H9 (cell line): ENCODE results near the gene TTC39C. TPM values are rescaled to one million over a fixed set of nuclear protein-coding genes. Genes with fewer than 3 reads are reported as not detected.

Experiments
- DNase-seq: peaks from one replicate; pipeline ENCODE4 v3.0.0-alpha.2; 2017
- H2AFZ ChIP-seq: one replicate; pipeline ENCODE4 v1.6.1; 2013; ENCODE audit warnings: mild to moderate bottlenecking, low read length, control low read depth, moderate library complexity
- H2AK5ac ChIP-seq: 2 replicates; pipeline ENCODE4 v1.6.1; 2013; ENCODE audit warnings: low read length, control low read depth, mixed read lengths; ENCODE audit not compliant: insufficient read length
- H2BK120ac ChIP-seq: one replicate; pipeline ENCODE4 v1.6.1; 2013; ENCODE audit warnings: low read depth, mild to moderate bottlenecking, low read length, control low read depth, inconsistent platforms; ENCODE audit not compliant: poor library complexity, severe bottlenecking
- H2BK12ac ChIP-seq: 2 replicates; pipeline ENCODE4 v1.6.1; 2013; ENCODE audit warnings: low read length, control low read depth, mixed read lengths, low read depth; ENCODE audit not compliant: insufficient read length
- H2BK15ac ChIP-seq: 2 replicates; pipeline ENCODE4 v1.6.1; 2013; ENCODE audit warnings: low read depth, low read length, control low read depth
- H2BK20ac ChIP-seq: one replicate; pipeline ENCODE4 v1.6.1; 2013; ENCODE audit warnings: low read depth, mild to moderate bottlenecking, low read length, control low read depth, inconsistent platforms; ENCODE audit not compliant: poor library complexity, severe bottlenecking
- H2BK5ac ChIP-seq: 2 replicates; pipeline ENCODE4 v1.6.1; 2013; ENCODE audit warnings: low read length, control low read depth, mixed read lengths; ENCODE audit not compliant: insufficient read length
- H3K14ac ChIP-seq: 2 replicates; pipeline ENCODE4 v1.6.1; 2013; ENCODE audit warnings: low read length, control low read depth; ENCODE audit not compliant: insufficient read depth
- H3K18ac ChIP-seq: 2 replicates; pipeline ENCODE4 v1.6.1; 2013; ENCODE audit warnings: low read depth, mild to moderate bottlenecking, mixed read lengths, low read length, control low read depth; ENCODE audit not compliant: insufficient read length
- H3K23ac ChIP-seq: 2 replicates; pipeline ENCODE4 v1.6.1; 2013; ENCODE audit warnings: low read length, control low read depth, mixed read lengths, low read depth; ENCODE audit not compliant: insufficient read length
- H3K23me2 ChIP-seq: 2 replicates; pipeline ENCODE4 v1.6.1; 2013; ENCODE audit warnings: low read depth, mild to moderate bottlenecking, mixed read lengths, low read length, control low read depth; ENCODE audit not compliant: insufficient read length, poor library complexity, severe bottlenecking
- H3K27ac ChIP-seq: 2 replicates; pipeline ENCODE4 v1.5.1; 2013; ENCODE audit warnings: low read length, control low read depth, mixed read lengths, low read depth; ENCODE audit not compliant: insufficient read length
- H3K27me3 ChIP-seq: 2 replicates; pipeline ENCODE4 v1.6.1; 2013; ENCODE audit warnings: low read length, control low read depth, inconsistent platforms; ENCODE audit not compliant: insufficient read depth
- H3K4ac ChIP-seq: 2 replicates; pipeline ENCODE4 v1.6.1; 2013; ENCODE audit warnings: low read depth, mild to moderate bottlenecking, control low read depth, inconsistent platforms, low read length, moderate library complexity
- H3K4me1 ChIP-seq: 2 replicates; pipeline ENCODE4 v1.6.1; 2013; ENCODE audit warnings: low read length, control low read depth, inconsistent platforms; ENCODE audit not compliant: insufficient read depth
- H3K4me2 ChIP-seq: 2 replicates; pipeline ENCODE4 v1.6.1; 2013; ENCODE audit warnings: low read length, control low read depth, mixed read lengths; ENCODE audit not compliant: insufficient read length, insufficient read depth
- H3K56ac ChIP-seq: 2 replicates; pipeline ENCODE4 v1.6.1; 2013; ENCODE audit warnings: low read depth, mild to moderate bottlenecking, mixed read lengths, low read length, control low read depth; ENCODE audit not compliant: insufficient read length
- H3K79me1 ChIP-seq: 2 replicates; pipeline ENCODE4 v1.6.1; 2013; ENCODE audit warnings: low read depth, mild to moderate bottlenecking, moderate library complexity, low read length, control low read depth, inconsistent platforms; ENCODE audit not compliant: insufficient read depth, poor library complexity, severe bottlenecking
- H3K79me2 ChIP-seq: 2 replicates; pipeline ENCODE4 v1.6.1; 2013; ENCODE audit warnings: low read length, control low read depth, inconsistent platforms; ENCODE audit not compliant: insufficient read depth
- H3K9ac ChIP-seq: 2 replicates; pipeline ENCODE4 v1.6.1; 2013; ENCODE audit warnings: low read length, control low read depth, mixed read lengths; ENCODE audit not compliant: insufficient read length; ENCODE audit errors: extremely low read depth
- H3K9me3 ChIP-seq: one replicate; pipeline ENCODE4 v1.6.1; 2013; ENCODE audit warnings: low read depth, low read length, inconsistent platforms; ENCODE audit not compliant: control insufficient read depth
- H3T11ph ChIP-seq: one replicate; pipeline ENCODE4 v1.6.1; 2013; ENCODE audit warnings: mild to moderate bottlenecking, low read length, control low read depth, inconsistent platforms
- H4K20me1 ChIP-seq: one replicate; pipeline ENCODE4 v1.6.1; 2013; ENCODE audit not compliant: control insufficient read depth, insufficient read length, insufficient read depth
- H4K5ac ChIP-seq: 2 replicates; pipeline ENCODE4 v1.6.1; 2013; ENCODE audit warnings: low read depth, mild to moderate bottlenecking, mixed read lengths, low read length, control low read depth; ENCODE audit not compliant: insufficient read length
- H4K8ac ChIP-seq: replicated peaks from 2 replicates; pipeline ENCODE4 v1.6.1; 2013; ENCODE audit warnings: low read length, control low read depth, mixed read lengths, low read depth; ENCODE audit not compliant: insufficient read length
- H4K91ac ChIP-seq: 2 replicates; pipeline ENCODE4 v1.6.1; 2013; ENCODE audit warnings: low read depth, mild to moderate bottlenecking, moderate library complexity, mixed read lengths, low read length, control low read depth; ENCODE audit not compliant: insufficient read length
- H3K27ac Mint-ChIP-seq, 3 experiments: 2 replicates in 2 of 3; 3 replicates in 1 of 3; pipeline ENCODE4 v1.8.0; 2020 to 2021; ENCODE audit warnings: mixed read lengths in 3 of 3, mild to moderate bottlenecking in 1 of 3, moderate library complexity in 1 of 3
- H3K27me3 Mint-ChIP-seq: 2 replicates; pipeline ENCODE4 v1.8.0; 2021; ENCODE audit warnings: low read depth, mild to moderate bottlenecking, moderate library complexity, mixed read lengths
- H3K36me3 Mint-ChIP-seq, 3 experiments: 2 replicates in 2 of 3; 3 replicates in 1 of 3; pipeline ENCODE4 v1.8.0; 2020 to 2021; ENCODE audit warnings: low read depth in 3 of 3, mixed read lengths in 3 of 3; ENCODE audit not compliant: insufficient read depth in 1 of 3
- H3K4me1 Mint-ChIP-seq, 2 experiments: 2 replicates each; pipeline ENCODE4 v1.8.0; 2020; ENCODE audit warnings: mixed read lengths in 2 of 2
- H3K4me3 Mint-ChIP-seq, 2 experiments: 2 replicates in 1 of 2; 3 replicates in 1 of 2; pipeline ENCODE4 v1.8.0; 2020 to 2021; ENCODE audit warnings: mild to moderate bottlenecking in 2 of 2, mixed read lengths in 2 of 2, moderate library complexity in 1 of 2
- H3K9me3 Mint-ChIP-seq, 2 experiments: 2 replicates in 1 of 2; 3 replicates in 1 of 2; pipeline ENCODE4 v1.8.0; 2020; ENCODE audit warnings: mild to moderate bottlenecking in 2 of 2, mixed read lengths in 2 of 2, moderate library complexity in 1 of 2
- CTCF ChIP-seq: fragments of 200-600 bp; sonication (generic); conservative IDR thresholded peaks from 3 replicates; pipeline ENCODE4 v1.8.0; 2021; ENCODE audit warnings: antibody characterized with exemption, mild to moderate bottlenecking
- WGBS: extraction: QIAGEN DNeasy Blood & Tissue Kit; methylation state at CpG from one replicate; pipeline ENCODE4 v1.1.7; 2013; ENCODE audit warnings: missing lambda C conversion rate, low lambda C conversion rate, mixed read lengths; ENCODE audit not compliant: insufficient read length; ENCODE audit errors: extremely low coverage; 5-methylcytosine and 5-hydroxymethylcytosine counted together
- total RNA-seq: library from RNA; stranded (reverse); gene quantifications from 2 replicates; pipeline ENCODE4 v1.2.1, GENCODE V29; 2021

The TTC39C gene
- total RNA-seq, 1 experiment from 2014 or later: 18.0 TPM

- Histone ChIP-seq H2BK20ac (no peak overlapping the region), H3K27me3 (no peaks in the 10 kb centered on the region), H3K14ac (no peak overlapping the region), H3K79me2 (no peaks in the 10 kb centered on the region), H4K20me1 (no peaks in the 10 kb centered on the region), H3T11ph (no peak overlapping the region), H3K18ac (no peak overlapping the region), H3K79me1 (no peaks in the 10 kb centered on the region), H2BK5ac (no peak overlapping the region), H3K4me2 (no peak overlapping the region), H2BK120ac (no peak overlapping the region), H3K9me3 (no peaks in the 10 kb centered on the region), H2BK12ac (no peak overlapping the region), H2AK5ac (no peak overlapping the region), H3K23ac (no peak overlapping the region), H3K4ac (no peak overlapping the region), H4K8ac (no peak overlapping the region), H3K56ac (no peak overlapping the region), H4K5ac (no peak overlapping the region), H3K23me2 (peaks cover 3% of the 10 kb centered on the region), H2BK15ac (no peak overlapping the region), H3K9ac (no peak overlapping the region), H3K4me1 (no peaks in the 10 kb centered on the region), H3K27ac (no peak overlapping the region), H2AFZ (no peak overlapping the region), H4K91ac (no peak overlapping the region)
- no peak overlapping the region; a peak in 1 of 5 replicates for H3K4me3 Mint-ChIP-seq
- no peaks in the 10 kb centered on the region for H3K36me3 Mint-ChIP-seq
- DNase-seq: no peak
- no peak for TF ChIP-seq CTCF
- H3K4me1 Mint-ChIP-seq: no peaks in the 10 kb centered on the region
- no peak overlapping the region for H3K27ac Mint-ChIP-seq
- H3K27me3 Mint-ChIP-seq: peaks cover 21% of the 10 kb centered on the region
- no CpG with 5 or more reads among the region's 1 CpG for WGBS
- no peaks in the 10 kb centered on the region for H3K9me3 Mint-ChIP-seq
Observed at GRCh38 chr18:24009246-24009645, 5.3 kb upstream of the TTC39C start.
